ENCODE results near the gene RIPK1. TPM values are rescaled to one million over a fixed set of nuclear protein-coding genes. Genes with fewer than 3 reads are reported as not detected.

Gene RIPK1
- total and polyA plus RNA-seq, 2 donors (not counting 3 experiments of a cell fraction or from before 2014, with no cell fraction given) = 11.2 to 20.6 TPM

GRCh38 chr6:3041147-3041546 is 27.1 kb upstream of the RIPK1 start:
- H3K27ac ChIP-seq (ENCODE audit: insufficient read depth, low read depth, low read length) = no peak overlapping the region
- dilution Hi-C loops (cut with MboI; ENCODE audit: extremely low pct_ligation_motif_present, low sequenced_read_pairs) = no loop called here
- H3K4me3 ChIP-seq (replicated peaks in 1 of 3; ENCODE audit: insufficient read depth in 1 of 3, low read depth in 1 of 3, low read length in 3 of 3) = no peak overlapping the region
- ChIA-PET POLR2A (no interaction called here), CTCF (interaction anchor here (1.1 to 1.4 kb wide), 2 partner anchors 13 to 39 kb away, joined by 3 read pairs; no protein-coding TSS in a partner anchor)
- DNase-seq (ENCODE audit: low read depth, low spot score) = no peak
- no peaks in the 10 kb centered on the region for H3K79me2 ChIP-seq (ENCODE audit: control insufficient read depth, insufficient read depth, low read length)
- H3K4me2 ChIP-seq (ENCODE audit: insufficient read depth, low read length) = no peak overlapping the region
- H4K20me1 ChIP-seq (replicated peaks; ENCODE audit: control insufficient read depth, extremely low read depth, insufficient read depth, low read length) = no peaks in the 10 kb centered on the region
- H3K9me3 ChIP-seq (replicated peaks; ENCODE audit: control insufficient read depth, insufficient read depth, low read length) = no peaks in the 10 kb centered on the region
- no TSS peak for BruUV-seq (replicated peaks)
- TF ChIP-seq MAX (IDR thresholded peaks at IDR 0.05; ENCODE audit: insufficient read depth, insufficient read length) (no peak), JUN (IDR thresholded peaks at IDR 0.05; ENCODE audit: borderline replicate concordance, insufficient read depth, insufficient read length, low read depth) (no peak), FOS (IDR thresholded peaks at IDR 0.05; ENCODE audit: borderline replicate concordance, insufficient read depth, low read length) (no peak), CTCF (IDR thresholded peaks at IDR 0.05; ENCODE audit: extremely low read depth in 1 of 2, insufficient read depth in 1 of 2, low read depth in 1 of 2, low read length in 2 of 2) (no peak), MYC (IDR thresholded peaks at IDR 0.05; ENCODE audit: low read depth, low read length) (no peak), GATA2 (IDR thresholded peaks at IDR 0.05; ENCODE audit: insufficient read depth, insufficient read length, low read depth, low read length) (no peak), EZH2 (IDR thresholded peaks at IDR 0.05; ENCODE audit: borderline replicate concordance, low read depth, low read length, severe bottlenecking) (no peak), POLR2A (IDR thresholded peaks at IDR 0.05; ENCODE audit: low read depth, low read length) (no peak), POLR2AphosphoS5 (IDR thresholded peaks at IDR 0.05; ENCODE audit: insufficient read depth, low read depth, low read length) (no peak)
- H3K9ac ChIP-seq (replicated peaks; ENCODE audit: extremely low read depth, insufficient read depth, low read length) = no peak overlapping the region
- H3K36me3 ChIP-seq (ENCODE audit: control insufficient read depth in 2 of 2, extremely low read depth in 1 of 2, insufficient read depth in 2 of 2, low read length in 2 of 2) = no peaks in the 10 kb centered on the region
- H3K4me1 ChIP-seq (ENCODE audit: control insufficient read depth, extremely low read depth, insufficient read depth, low read length) = peaks cover 3% of the 10 kb centered on the region
- FAIRE-seq = no peak
- no peak overlapping the region for H2AFZ ChIP-seq (ENCODE audit: low read depth, low read length)
- H3K9me1 ChIP-seq (replicated peaks; ENCODE audit: control insufficient read depth, extremely low read depth, insufficient read depth, low read length) = no peaks in the 10 kb centered on the region
- intact Hi-C loops (cut with micrococcal nuclease) = no loop called here
- H3K27me3 ChIP-seq (ENCODE audit: control insufficient read depth in 2 of 2, insufficient read depth in 2 of 2, low read length in 2 of 2) = peaks cover 0 to 1% of the 10 kb centered on the region in 2 experiments
